Activated CD8-positive, alpha-beta memory T cell treated with anti-CD3 and anti-CD28 coated beads, Interleukin-2, amount 50 U/mL, for 4 hours (primary cell): ENCODE data around the gene NYAP1.
"Not testable (repeated sequence)": the region's sequence is repeated elsewhere in the genome, so short reads cannot be mapped to it uniquely, and the experiment has no call there.

Source experiments
- DNase-seq: peaks from one replicate; pipeline ENCODE4 v3.0.0-alpha.2; 2020

NYAP1 gene

GRCh38 chr7:100483722-100484672 is at the start of gene NYAP1:
Gene NYAP1 (plus strand): TSS chr7:100483927. CDS start chr7:100485312, 1,385 bp downstream.
- DNase-seq = peak; percentile 57

- DNase-seq = no peak
Measured at GRCh38 chr7:100434297-100435144, 49.2 kb upstream of the NYAP1 start.

GRCh38 chr7:100435401-100436304 is 48.1 kb upstream of the NYAP1 start:
- peak; percentile 53 for DNase-seq

DNA sequence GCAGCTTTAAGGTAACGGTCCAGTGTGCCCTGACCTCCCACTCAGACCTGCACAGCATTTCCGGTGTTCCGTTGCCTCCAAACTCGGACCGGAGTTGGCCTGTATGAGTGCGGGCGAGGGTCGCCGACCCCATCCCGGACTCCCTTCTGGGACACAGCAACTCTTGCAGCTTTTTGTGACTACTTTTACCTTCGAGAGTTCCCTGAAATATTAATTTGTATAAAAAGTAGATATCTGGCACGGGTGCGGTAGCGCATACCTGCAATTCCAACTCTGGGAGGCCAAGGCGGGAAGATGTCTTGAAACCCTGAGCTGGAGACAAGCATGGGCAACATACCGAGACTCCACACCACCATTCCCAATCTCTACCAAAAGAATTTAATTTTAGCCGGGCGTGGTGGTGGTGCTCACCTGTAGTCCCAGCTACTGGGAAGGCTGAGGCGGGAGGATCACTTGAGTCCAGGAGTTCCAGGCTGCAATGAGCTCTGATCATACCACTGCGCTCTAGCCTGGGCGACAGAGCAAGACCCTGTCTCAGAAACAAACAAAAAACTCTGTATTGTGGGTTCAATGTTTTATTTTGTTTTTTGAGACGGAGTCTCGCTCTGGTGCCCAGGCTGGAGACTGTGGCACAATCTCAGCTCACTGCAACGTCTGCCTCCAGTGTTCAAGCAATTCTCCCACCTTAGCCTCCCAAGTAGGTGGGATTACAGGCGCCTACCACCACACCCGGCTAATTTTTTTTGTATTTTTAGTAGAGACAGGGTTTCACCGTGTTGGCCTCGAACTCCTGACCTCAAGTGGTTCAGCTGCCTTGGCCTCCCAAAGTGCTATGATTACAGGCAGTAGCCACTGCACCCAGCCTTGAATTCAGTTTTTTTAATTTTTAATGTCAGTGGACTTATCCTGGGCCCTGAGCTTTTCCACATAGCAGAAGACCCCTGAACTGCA is 46.3 kb upstream of the NYAP1 start:
- no peak for DNase-seq

GRCh38 chr7:100438172-100438571 is 45.6 kb upstream of the NYAP1 start:
- no peak for DNase-seq

DNA sequence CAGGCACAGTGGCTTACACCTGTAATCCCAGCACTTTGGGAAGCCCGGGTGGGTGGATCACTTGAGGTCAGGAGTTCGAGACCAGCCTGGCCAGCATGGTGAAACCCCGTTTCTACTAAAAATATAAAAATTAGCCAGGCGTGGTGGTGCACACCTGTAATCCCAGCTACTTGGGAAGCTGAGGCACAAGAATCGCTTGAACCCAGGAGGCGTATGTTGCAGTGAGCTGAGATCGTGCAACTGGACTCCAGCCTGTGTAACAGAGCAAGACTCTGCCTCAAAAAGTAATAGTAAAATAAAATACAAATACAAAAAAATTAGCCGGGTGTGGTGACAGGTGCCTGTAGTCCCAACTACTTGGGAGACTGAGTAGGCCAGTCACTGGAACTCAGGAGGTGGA is 45.0 kb upstream of the NYAP1 start:
- DNase-seq = not testable (repeated sequence)

DNA sequence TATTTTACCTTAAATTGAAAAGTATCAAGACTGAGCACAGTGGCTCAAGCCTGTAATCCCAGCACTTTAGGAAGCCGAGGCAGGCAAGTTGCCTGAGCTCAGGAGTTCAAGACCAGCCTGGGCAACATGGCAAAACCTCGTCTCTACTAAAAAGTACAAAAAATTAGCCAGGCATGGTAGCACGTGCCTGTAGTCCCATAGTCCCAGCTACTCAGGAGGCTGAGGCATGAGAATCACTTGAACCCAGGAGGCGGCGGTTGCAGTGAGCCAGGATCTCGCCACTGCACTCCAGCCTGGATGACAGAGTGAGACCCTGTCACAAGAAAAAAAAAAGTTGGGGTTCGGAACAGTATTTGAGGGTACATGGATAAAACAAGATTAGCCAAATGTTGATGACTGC is 44.5 kb upstream of the NYAP1 start:
- not testable (repeated sequence) for DNase-seq

- DNase-seq = no peak
Measured at GRCh38 chr7:100441641-100442535, 41.8 kb upstream of the NYAP1 start.

DNA sequence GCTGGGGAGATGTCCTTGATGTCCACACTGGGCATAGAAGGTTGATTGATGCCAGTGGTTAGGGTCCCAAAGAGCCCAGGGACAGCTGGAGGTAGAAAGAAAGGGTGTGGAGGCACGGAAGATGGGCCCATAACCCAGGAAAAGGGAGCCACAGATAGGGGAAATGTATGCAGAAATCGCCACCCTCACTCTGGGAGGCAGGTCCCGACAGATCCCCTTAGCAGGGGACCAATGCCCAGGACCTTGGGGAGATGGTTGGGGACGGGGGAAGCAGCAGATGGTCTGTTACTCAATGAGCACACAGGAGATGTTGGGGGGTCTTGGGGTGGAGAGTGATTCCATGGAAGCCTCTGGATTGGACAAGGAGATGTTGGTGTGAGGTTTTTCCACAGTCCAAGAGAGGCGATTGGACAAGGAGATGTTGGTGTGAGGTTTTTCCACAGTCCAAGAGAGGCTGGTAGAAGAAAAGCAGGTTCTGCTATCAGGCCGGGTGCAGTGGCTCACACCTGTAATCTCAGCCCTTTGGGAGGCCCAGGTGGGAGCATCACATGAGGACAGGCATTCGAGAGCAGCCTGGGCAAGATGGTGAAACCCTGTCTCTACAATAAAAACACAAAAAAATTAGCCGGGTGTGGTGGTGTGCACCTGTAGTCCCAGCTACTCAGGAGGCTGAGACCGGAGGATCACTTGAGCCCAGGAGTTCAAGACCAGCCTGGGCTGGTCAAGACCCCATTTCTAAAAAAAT is 40.5 kb upstream of the NYAP1 start:
- no peak for DNase-seq

- DNase-seq = no peak
Measured at GRCh38 chr7:100444311-100445278, 39.1 kb upstream of the NYAP1 start.

- no peak for DNase-seq
Measured at GRCh38 chr7:100446040-100446439, 37.7 kb upstream of the NYAP1 start.

DNA sequence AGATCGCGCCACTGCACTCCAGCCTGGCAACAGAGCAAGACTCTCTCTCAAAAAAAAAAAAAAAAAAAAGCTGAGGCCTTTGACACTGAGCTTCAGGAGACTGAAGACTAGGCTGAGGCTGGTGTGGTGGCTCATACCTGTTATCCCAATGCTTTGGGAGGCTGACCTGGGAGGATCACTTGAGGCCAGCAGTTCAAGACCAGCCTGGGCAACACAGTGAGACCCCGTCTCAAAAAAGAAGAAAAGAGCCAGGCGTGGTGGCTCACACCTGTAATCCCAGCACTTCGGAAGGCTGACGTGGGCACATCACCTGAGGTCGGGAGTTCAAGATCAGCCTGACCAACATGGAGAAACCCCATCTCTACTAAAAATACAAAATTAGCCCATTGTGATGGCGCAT is 36.4 kb upstream of the NYAP1 start:
- not testable (repeated sequence) for DNase-seq

DNA sequence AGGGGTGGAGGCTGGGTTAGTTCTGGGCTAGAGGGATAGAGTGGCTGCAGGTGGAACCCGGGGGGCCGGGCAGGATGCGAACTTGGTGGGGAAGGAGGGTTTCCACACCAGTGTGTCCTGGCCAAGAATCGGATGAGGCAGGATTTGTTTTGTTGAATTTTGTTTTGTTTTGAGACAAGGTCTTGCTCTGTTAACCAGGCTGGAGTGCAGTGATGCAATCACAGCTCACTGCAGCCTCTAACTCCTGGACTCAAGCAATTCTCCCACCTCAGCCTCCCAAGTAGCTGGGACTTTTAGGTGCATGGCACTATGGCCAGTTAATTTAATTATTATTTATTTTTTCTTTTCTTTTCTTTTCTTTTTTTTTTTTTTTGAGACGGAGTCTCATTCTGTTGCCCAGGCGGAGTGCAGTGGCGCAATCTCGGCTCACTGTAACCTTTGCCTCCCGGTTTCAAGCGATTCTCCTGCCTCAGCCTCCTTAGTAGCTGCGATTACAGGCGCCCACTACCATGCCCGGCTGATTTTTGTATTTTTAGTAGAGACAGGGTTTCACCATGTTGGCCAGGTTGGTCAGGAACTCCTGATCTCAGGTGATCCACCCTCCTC is 34.4 kb upstream of the NYAP1 start:
- DNase-seq = no peak

DNA sequence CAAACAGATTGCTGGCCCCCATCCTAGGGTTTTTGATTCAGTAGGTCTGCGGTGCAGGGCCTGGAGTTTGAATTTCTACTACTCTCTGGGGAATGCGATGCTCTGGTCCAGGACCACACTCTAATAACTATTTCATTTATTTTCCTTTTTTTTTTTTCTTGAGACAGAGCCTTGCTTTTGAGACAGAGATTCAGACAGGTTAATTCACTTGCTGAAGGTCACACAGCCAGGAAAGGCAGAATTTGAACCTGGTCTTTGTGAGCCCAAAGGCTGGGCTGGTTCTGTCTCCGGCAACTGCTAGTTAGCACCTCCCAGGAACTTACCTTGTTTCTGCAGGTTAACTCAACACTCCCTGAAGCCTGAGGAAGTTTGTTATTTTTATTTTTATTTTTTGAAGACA is 31.2 kb upstream of the NYAP1 start:
- no peak for DNase-seq

DNA sequence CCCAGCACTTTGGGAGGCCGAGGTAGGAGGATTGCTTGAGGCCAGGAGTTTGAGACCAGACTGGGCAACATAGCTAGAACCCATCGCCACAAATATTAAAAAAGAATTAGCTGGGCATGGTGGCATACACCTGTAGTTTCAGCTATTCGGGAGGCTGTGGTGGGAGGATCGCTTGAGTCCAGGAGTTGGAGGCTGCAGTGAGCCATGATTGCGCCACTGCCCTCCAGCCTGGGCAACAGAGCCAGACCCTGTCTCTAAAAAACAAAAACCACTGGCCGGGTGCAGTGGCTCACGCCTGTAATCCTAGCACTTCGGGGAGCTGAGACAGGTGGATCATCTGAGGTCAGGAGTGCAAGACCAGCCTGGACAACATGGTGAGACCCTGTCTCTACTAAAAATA is 29.9 kb upstream of the NYAP1 start:
- not testable (repeated sequence) for DNase-seq

- no peak for DNase-seq
Measured at GRCh38 chr7:100455206-100455605, 28.5 kb upstream of the NYAP1 start.

DNA sequence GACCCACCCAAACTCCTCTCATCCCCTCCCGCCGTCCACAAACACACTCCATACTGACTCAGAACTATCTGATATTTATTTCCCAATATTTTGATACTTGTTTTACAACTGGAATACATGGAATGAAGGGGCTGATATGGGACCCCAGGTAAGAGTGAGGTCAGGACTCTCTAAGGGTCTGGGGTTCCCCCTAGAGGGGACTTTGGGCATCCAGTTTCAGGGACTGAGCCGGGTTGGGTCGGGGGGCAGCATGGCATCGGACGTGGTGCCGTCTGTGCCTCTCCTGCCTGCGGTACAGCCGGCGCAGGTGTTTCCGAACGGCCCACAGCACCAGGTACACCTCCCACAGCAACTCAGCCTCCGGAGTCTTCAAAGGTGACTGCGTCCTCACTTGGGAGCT is 27.2 kb upstream of the NYAP1 start:
- DNase-seq = no peak

DNA sequence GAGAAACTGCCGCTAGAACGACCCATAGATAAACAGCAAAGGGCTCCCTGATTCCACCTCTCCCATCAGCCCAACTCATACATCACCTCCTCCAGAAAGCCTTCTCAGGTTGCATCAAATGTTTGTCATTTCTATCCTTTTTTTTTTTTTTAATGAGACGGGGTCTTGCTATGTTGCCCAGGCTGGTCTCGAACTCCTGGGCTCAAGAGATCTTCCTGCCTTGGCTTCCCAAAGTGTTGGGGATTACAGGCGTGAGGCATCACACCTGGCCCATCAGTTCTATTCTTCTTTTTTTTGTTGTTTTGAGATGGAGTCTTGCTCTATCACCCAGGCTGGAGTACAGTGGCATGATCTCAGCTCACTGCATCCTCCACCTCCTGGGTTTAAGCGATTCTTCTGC is 26.7 kb upstream of the NYAP1 start:
- no peak for DNase-seq
